Measurements from ENCODE around the gene SRPK1.

Gene SRPK1

DNA sequence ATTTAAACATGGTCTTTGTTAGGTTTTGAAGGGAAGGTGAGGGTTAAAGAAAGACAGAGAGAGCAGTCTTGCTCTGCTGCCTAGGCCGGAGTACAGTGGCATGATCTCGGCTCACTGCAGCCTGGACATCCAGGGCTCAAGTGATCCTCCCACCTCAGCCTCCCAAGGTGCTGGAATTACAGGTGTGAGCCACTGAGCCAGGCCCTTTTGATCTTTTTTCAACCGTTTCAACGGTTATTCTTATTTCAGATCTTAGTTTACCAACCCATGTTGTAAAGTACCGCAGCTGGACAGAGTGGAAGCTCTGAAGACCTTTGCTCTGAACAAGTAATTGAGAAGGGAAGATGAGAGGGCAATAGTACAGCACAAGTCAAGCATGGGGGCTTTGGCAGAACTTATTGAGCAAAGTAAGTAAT lies 1.2 kb upstream of the SRPK1 start:
- no peak for TF ChIP-seq RARB (CRISPR knock-in tag; IDR thresholded peaks at IDR 0.05)
- no peak for TF ChIP-seq ZFP30 (CRISPR knock-in tag; IDR thresholded peaks at IDR 0.05)
- no peak for TF ChIP-seq ESRRG (CRISPR knock-in tag; IDR thresholded peaks at IDR 0.05)
- no peak for TF ChIP-seq ZNF8 (CRISPR knock-in tag; IDR thresholded peaks at IDR 0.05)
- TF ChIP-seq, protein P1, sequence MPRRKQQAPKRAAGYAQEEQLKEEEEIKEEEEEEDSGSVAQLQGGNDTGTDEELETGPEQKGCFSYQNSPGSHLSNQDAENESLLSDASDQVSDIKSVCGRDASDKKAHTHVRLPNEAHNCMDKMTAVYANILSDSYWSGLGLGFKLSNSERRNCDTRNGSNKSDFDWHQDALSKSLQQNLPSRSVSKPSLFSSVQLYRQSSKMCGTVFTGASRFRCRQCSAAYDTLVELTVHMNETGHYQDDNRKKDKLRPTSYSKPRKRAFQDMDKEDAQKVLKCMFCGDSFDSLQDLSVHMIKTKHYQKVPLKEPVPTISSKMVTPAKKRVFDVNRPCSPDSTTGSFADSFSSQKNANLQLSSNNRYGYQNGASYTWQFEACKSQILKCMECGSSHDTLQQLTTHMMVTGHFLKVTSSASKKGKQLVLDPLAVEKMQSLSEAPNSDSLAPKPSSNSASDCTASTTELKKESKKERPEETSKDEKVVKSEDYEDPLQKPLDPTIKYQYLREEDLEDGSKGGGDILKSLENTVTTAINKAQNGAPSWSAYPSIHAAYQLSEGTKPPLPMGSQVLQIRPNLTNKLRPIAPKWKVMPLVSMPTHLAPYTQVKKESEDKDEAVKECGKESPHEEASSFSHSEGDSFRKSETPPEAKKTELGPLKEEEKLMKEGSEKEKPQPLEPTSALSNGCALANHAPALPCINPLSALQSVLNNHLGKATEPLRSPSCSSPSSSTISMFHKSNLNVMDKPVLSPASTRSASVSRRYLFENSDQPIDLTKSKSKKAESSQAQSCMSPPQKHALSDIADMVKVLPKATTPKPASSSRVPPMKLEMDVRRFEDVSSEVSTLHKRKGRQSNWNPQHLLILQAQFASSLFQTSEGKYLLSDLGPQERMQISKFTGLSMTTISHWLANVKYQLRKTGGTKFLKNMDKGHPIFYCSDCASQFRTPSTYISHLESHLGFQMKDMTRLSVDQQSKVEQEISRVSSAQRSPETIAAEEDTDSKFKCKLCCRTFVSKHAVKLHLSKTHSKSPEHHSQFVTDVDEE (CRISPR knock-in tag; IDR thresholded peaks at IDR 0.05), result no peak
- TF ChIP-seq, protein P2, sequence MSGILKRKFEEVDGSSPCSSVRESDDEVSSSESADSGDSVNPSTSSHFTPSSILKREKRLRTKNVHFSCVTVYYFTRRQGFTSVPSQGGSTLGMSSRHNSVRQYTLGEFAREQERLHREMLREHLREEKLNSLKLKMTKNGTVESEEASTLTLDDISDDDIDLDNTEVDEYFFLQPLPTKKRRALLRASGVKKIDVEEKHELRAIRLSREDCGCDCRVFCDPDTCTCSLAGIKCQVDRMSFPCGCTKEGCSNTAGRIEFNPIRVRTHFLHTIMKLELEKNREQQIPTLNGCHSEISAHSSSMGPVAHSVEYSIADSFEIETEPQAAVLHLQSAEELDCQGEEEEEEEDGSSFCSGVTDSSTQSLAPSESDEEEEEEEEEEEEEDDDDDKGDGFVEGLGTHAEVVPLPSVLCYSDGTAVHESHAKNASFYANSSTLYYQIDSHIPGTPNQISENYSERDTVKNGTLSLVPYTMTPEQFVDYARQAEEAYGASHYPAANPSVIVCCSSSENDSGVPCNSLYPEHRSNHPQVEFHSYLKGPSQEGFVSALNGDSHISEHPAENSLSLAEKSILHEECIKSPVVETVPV (CRISPR knock-in tag; IDR thresholded peaks at IDR 0.05), result no peak
- TF ChIP-seq, protein P3, sequence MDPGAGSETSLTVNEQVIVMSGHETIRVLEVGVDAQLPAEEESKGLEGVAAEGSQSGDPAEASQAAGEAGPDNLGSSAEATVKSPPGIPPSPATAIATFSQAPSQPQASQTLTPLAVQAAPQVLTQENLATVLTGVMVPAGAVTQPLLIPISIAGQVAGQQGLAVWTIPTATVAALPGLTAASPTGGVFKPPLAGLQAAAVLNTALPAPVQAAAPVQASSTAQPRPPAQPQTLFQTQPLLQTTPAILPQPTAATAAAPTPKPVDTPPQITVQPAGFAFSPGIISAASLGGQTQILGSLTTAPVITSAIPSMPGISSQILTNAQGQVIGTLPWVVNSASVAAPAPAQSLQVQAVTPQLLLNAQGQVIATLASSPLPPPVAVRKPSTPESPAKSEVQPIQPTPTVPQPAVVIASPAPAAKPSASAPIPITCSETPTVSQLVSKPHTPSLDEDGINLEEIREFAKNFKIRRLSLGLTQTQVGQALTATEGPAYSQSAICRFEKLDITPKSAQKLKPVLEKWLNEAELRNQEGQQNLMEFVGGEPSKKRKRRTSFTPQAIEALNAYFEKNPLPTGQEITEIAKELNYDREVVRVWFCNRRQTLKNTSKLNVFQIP (CRISPR knock-in tag; IDR thresholded peaks at IDR 0.05; ENCODE audit: borderline replicate concordance, low read depth), result no peak
- TF ChIP-seq SNAI2 (CRISPR knock-in tag; IDR thresholded peaks at IDR 0.05), result no peak
- no peak for TF ChIP-seq ISL1 (CRISPR knock-in tag; IDR thresholded peaks at IDR 0.05)
- TF ChIP-seq CREB5 (CRISPR knock-in tag; IDR thresholded peaks at IDR 0.05; ENCODE audit: low read depth), result no peak
- no peak for TF ChIP-seq ZNF70 (CRISPR knock-in tag; IDR thresholded peaks at IDR 0.05)
- TF ChIP-seq ZC3H10 (CRISPR knock-in tag; IDR thresholded peaks at IDR 0.05), result no peak
- ATAC-seq, result no peak

- TF ChIP-seq ZC3H10 (CRISPR knock-in tag; IDR thresholded peaks at IDR 0.05), result no peak
- TF ChIP-seq ISL1 (CRISPR knock-in tag; IDR thresholded peaks at IDR 0.05), result no peak
- no peak for TF ChIP-seq GLIS3 (CRISPR knock-in tag; IDR thresholded peaks at IDR 0.05)
- TF ChIP-seq BACH2 (CRISPR knock-in tag; IDR thresholded peaks at IDR 0.05; ENCODE audit: borderline replicate concordance), result no peak
- TF ChIP-seq SNAI2 (CRISPR knock-in tag; IDR thresholded peaks at IDR 0.05), result no peak
- TF ChIP-seq, protein P2 (CRISPR knock-in tag; IDR thresholded peaks at IDR 0.05), result no peak
- TF ChIP-seq TOX (CRISPR knock-in tag; IDR thresholded peaks at IDR 0.05; ENCODE audit: borderline replicate concordance), result no peak
- TF ChIP-seq, protein P1 (CRISPR knock-in tag; IDR thresholded peaks at IDR 0.05), result no peak
- TF ChIP-seq RARB (CRISPR knock-in tag; IDR thresholded peaks at IDR 0.05), result no peak
- TF ChIP-seq ARNTL (CRISPR knock-in tag; IDR thresholded peaks at IDR 0.05; ENCODE audit: borderline replicate concordance, low read depth), result no peak
- TF ChIP-seq, protein P3 (CRISPR knock-in tag; IDR thresholded peaks at IDR 0.05; ENCODE audit: borderline replicate concordance, low read depth), result no peak
- peak; percentile 67 for ATAC-seq
These were observed 809 bp downstream of the SRPK1 start for GRCh38 chr6:35919827-35920751.
